Thyroid gland (tissue), 4 donors: ENCODE results near the gene LAPTM4A. TPM values are rescaled to one million over a fixed set of nuclear protein-coding genes. Genes with fewer than 3 reads are reported as not detected.

ENCODE experiments used
- DNase-seq, 2 donors: peaks; one replicate each; pipeline ENCODE4 v3.0.0-alpha.2; 2019
- H3K27ac ChIP-seq, 3 donors: fragments of 200-600 bp; sonication (generic); 1 replicate in 2 of 3; 2 replicates in 1 of 3; pipeline ENCODE4 v1.5.1; 2016 to 2019; ENCODE audit warnings: mild to moderate bottlenecking in 1 of 3, moderate library complexity in 1 of 3
- H3K27me3 ChIP-seq: fragments of 200-600 bp; sonication (generic); one replicate; pipeline ENCODE4 v1.5.1; 2019
- H3K36me3 ChIP-seq, 2 donors: fragments of 200-600 bp; sonication (generic); one replicate each; pipeline ENCODE4 v1.5.1; 2016 to 2019
- H3K4me1 ChIP-seq, 2 donors: fragments of 200-600 bp; sonication (generic); one replicate each; pipeline ENCODE4 v1.5.1; 2017 to 2019
- H3K4me3 ChIP-seq, 3 donors: fragments of 200-600 bp; sonication (generic); replicated peaks in 1 of 3; 1 replicate in 2 of 3; 2 replicates in 1 of 3; pipeline ENCODE4 v1.5.1; 2016; ENCODE audit warnings: mild to moderate bottlenecking in 1 of 3
- H3K9me3 ChIP-seq: fragments of 200-600 bp; sonication (generic); one replicate; pipeline ENCODE4 v1.5.1; 2017
- POLR2A ChIP-seq, 2 donors: fragments of 450-650 bp; IDR thresholded peaks; one replicate each; pipeline ENCODE4 v1.6.1; 2017; ENCODE audit warnings: antibody characterized with exemption in 2 of 2, mild to moderate bottlenecking in 2 of 2, moderate library complexity in 1 of 2
- WGBS, 2 donors: methylation state at CpG; one replicate each; pipeline ENCODE4 v1.1.5; 2017; 5-methylcytosine and 5-hydroxymethylcytosine counted together
- intact Hi-C: fragments of 100-400 bp; cut with DNase I; formaldehyde crosslinking; loops from one replicate; pipeline ENCODE4 v1.15.1; 2023
- total RNA-seq, 4 donors: library from RNA; depleted of rRNA; stranded (reverse); fragments of >200 nt; gene quantifications; one replicate each; pipeline ENCODE4 v1.2.3, GENCODE V29; 2016
- TF ChIP-seq, protein P1 (sequence below), 6 experiments: fragments of 200-600 bp in 3 of 6; fragments of 450-650 bp in 3 of 6; sonication (generic) in 3 of 6; IDR thresholded peaks; one replicate each; pipeline ENCODE4 v1.5.1; 2016 to 2019; ENCODE audit warnings: antibody characterized with exemption in 6 of 6, mild to moderate bottlenecking in 2 of 6, inconsistent platforms in 1 of 6, moderate library complexity in 1 of 6

The LAPTM4A gene
- total RNA-seq, 4 donors from 2014 or later: 159 to 300 (median 187) TPM

GRCh38 chr2:20011276-20012031 lies 40.0 kb downstream of the LAPTM4A start:
- no peak overlapping the region for H3K4me3 ChIP-seq
- H3K4me1 ChIP-seq: peaks cover 0 to 12% of the 10 kb centered on the region in 2 donors
- H3K36me3 ChIP-seq: no peaks in the 10 kb centered on the region
- no peak overlapping the region for H3K27ac ChIP-seq
- no peaks in the 10 kb centered on the region for H3K9me3 ChIP-seq
- intact Hi-C loops: no loop called here
- DNase-seq: no peak
- 83 to 85% methylated on average over 14 of the region's 14 CpGs for WGBS, 2 donors
- TF ChIP-seq, protein P1, sequence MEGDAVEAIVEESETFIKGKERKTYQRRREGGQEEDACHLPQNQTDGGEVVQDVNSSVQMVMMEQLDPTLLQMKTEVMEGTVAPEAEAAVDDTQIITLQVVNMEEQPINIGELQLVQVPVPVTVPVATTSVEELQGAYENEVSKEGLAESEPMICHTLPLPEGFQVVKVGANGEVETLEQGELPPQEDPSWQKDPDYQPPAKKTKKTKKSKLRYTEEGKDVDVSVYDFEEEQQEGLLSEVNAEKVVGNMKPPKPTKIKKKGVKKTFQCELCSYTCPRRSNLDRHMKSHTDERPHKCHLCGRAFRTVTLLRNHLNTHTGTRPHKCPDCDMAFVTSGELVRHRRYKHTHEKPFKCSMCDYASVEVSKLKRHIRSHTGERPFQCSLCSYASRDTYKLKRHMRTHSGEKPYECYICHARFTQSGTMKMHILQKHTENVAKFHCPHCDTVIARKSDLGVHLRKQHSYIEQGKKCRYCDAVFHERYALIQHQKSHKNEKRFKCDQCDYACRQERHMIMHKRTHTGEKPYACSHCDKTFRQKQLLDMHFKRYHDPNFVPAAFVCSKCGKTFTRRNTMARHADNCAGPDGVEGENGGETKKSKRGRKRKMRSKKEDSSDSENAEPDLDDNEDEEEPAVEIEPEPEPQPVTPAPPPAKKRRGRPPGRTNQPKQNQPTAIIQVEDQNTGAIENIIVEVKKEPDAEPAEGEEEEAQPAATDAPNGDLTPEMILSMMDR (IDR thresholded peaks at IDR 0.05): no peak
- no peak for TF ChIP-seq POLR2A (IDR thresholded peaks at IDR 0.05)
- H3K27me3 ChIP-seq: no peaks in the 10 kb centered on the region

- Histone ChIP-seq H3K4me1 (peaks cover 0 to 12% of the 10 kb centered on the region in 2 donors), H3K27ac (no peak overlapping the region), H3K4me3 (no peak overlapping the region), H3K9me3 (no peaks in the 10 kb centered on the region), H3K36me3 (no peaks in the 10 kb centered on the region), H3K27me3 (no peaks in the 10 kb centered on the region)
- intact Hi-C loops: no loop called here
- TF ChIP-seq POLR2A (IDR thresholded peaks at IDR 0.05): no peak
- TF ChIP-seq, protein P1 (IDR thresholded peaks at IDR 0.05): no peak
- no peak for DNase-seq
- 87 to 88% methylated on average over 5 of the region's 5 CpGs for WGBS, 2 donors
Measured at GRCh38 chr2:20008703-20009102, 42.7 kb downstream of the LAPTM4A start.

DNA sequence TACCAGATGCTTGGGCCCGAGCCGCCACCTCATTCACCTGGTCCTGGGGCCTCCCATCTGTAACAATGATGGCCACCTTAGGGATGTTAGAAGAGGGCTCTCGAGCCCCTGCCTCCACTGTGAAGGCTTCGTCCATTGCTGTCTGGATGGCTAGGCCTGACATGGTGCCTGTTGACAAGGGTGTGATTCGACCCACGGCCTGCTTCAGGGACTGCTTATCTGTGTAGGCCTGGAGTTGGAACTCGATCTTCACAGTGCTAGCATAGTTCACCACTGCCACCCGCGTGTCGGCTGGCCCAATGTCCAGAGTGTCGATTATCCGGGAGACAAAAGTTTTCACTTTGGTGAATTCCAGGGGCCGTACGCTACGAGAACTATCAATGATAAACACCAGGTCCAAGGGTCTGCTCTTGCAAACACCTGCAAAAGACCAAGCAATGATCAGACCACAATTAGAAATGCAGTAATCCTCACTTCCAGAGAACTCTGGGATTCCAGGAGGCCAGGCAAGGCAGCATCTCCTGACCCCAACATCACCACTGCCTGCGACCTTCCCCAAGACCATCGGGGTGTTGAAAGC lies 45.4 kb downstream of the LAPTM4A start:
- intact Hi-C loops: no loop called here
- no peaks in the 10 kb centered on the region for H3K36me3 ChIP-seq
- TF ChIP-seq POLR2A (IDR thresholded peaks at IDR 0.05): no peak
- TF ChIP-seq, protein P1 (IDR thresholded peaks at IDR 0.05): no peak
- H3K9me3 ChIP-seq: no peaks in the 10 kb centered on the region
- no peak for DNase-seq
- no peak overlapping the region for H3K4me3 ChIP-seq
- no peak overlapping the region for H3K27ac ChIP-seq
- 87 to 96% methylated on average over 13 to 15 of the region's 17 CpGs for WGBS, 2 donors
- H3K4me1 ChIP-seq: no peaks in the 10 kb centered on the region
- no peaks in the 10 kb centered on the region for H3K27me3 ChIP-seq

- intact Hi-C loops: no loop called here
Measured at GRCh38 chr2:20005067-20005627, 46.3 kb downstream of the LAPTM4A start.

More at GRCh38 chr2:20005067-20005627, 46.3 kb downstream of the LAPTM4A start:
- no peak for DNase-seq
- no peak overlapping the region for H3K27ac ChIP-seq
- TF ChIP-seq POLR2A (IDR thresholded peaks at IDR 0.05): no peak
- TF ChIP-seq, protein P1 (IDR thresholded peaks at IDR 0.05): no peak
- H3K4me3 ChIP-seq: no peak overlapping the region
- no peaks in the 10 kb centered on the region for H3K9me3 ChIP-seq
- H3K27me3 ChIP-seq: no peaks in the 10 kb centered on the region
- 90 to 91% methylated on average over 10 of the region's 10 CpGs for WGBS, 2 donors
- no peaks in the 10 kb centered on the region for H3K36me3 ChIP-seq
- H3K4me1 ChIP-seq: no peaks in the 10 kb centered on the region
